Immature natural killer cell (primary cell): ENCODE data around the gene RAB11FIP5. TPM values are rescaled to one million over a fixed set of nuclear protein-coding genes. Genes with fewer than 3 reads are reported as not detected.

Source experiments
- DNase-seq, 3 donors: peaks; one replicate each; pipeline ENCODE4 v3.0.0; 2022; ENCODE audit warnings: mixed read lengths in 1 of 3
- H3K27ac Mint-ChIP-seq, 6 donors: one replicate each; pipeline ENCODE4 v1.8.0; 2020; ENCODE audit warnings: mixed read lengths in 6 of 6, mild to moderate bottlenecking in 5 of 6, inconsistent platforms in 4 of 6, moderate library complexity in 3 of 6
- H3K27me3 Mint-ChIP-seq, 3 donors: one replicate each; pipeline ENCODE4 v1.8.0; 2020 to 2021; ENCODE audit warnings: low read depth in 3 of 3, mild to moderate bottlenecking in 3 of 3, mixed read lengths in 3 of 3, moderate library complexity in 3 of 3, inconsistent platforms in 1 of 3
- H3K36me3 Mint-ChIP-seq, 3 donors: one replicate each; pipeline ENCODE4 v1.8.0; 2020; ENCODE audit warnings: mixed read lengths in 3 of 3, inconsistent platforms in 2 of 3, mild to moderate bottlenecking in 2 of 3
- H3K4me1 Mint-ChIP-seq, 2 donors: one replicate each; pipeline ENCODE4 v1.8.0; 2020; ENCODE audit warnings: inconsistent platforms in 2 of 2, mild to moderate bottlenecking in 2 of 2, mixed read lengths in 2 of 2, moderate library complexity in 1 of 2
- H3K4me3 Mint-ChIP-seq, 5 donors: one replicate each; pipeline ENCODE4 v1.8.0; 2020; ENCODE audit warnings: mild to moderate bottlenecking in 5 of 5, mixed read lengths in 5 of 5, inconsistent platforms in 3 of 5, moderate library complexity in 3 of 5
- H3K9me3 Mint-ChIP-seq, 6 donors: one replicate each; pipeline ENCODE4 v1.8.0; 2020; ENCODE audit warnings: mild to moderate bottlenecking in 6 of 6, mixed read lengths in 6 of 6, inconsistent platforms in 4 of 6, moderate library complexity in 3 of 6
- polyA plus RNA-seq, 3 donors: library from polyadenylated mRNA; unstranded; fragments of 300-500 nt; fragmentation: Illumina TruSeq; gene quantifications; one replicate each; pipeline ENCODE4 v1.2.3, GENCODE V29; 2021

The RAB11FIP5 gene
- polyA plus RNA-seq, 3 donors from 2014 or later, result 3.7 to 6.6 (median 5.0) TPM

DNA sequence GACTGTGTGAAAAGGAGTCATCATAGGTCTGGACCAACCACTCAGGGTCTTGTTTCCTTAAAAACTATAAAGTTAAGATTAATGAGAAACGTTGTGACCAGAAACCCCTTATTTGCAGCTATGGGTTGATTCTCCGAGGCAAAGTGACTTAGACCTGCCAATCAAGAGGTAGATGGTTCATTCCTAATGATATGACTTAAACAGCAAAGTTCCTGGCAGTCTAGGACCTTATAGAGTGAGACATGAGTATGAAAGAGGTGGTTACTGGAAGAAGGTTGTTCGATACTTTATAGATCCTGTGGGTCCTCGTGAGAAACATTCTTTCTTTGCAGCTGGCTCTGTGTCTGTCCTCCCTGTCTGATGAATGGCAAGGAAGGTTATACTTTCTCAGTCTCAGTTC, 49.3 kb downstream of the RAB11FIP5 start:
- no peaks in the 10 kb centered on the region for H3K9me3 Mint-ChIP-seq
- no peak overlapping the region for H3K4me3 Mint-ChIP-seq
- peaks cover 0 to 3% (median 0%) of the 10 kb centered on the region in 3 donors for H3K27me3 Mint-ChIP-seq
- DNase-seq, result no peak
- H3K4me1 Mint-ChIP-seq, result peaks cover 9 to 22% of the 10 kb centered on the region in 2 donors
- H3K36me3 Mint-ChIP-seq, result peaks cover 0 to 6% (median 0%) of the 10 kb centered on the region in 3 donors
- H3K27ac Mint-ChIP-seq, result no peak overlapping the region

DNA sequence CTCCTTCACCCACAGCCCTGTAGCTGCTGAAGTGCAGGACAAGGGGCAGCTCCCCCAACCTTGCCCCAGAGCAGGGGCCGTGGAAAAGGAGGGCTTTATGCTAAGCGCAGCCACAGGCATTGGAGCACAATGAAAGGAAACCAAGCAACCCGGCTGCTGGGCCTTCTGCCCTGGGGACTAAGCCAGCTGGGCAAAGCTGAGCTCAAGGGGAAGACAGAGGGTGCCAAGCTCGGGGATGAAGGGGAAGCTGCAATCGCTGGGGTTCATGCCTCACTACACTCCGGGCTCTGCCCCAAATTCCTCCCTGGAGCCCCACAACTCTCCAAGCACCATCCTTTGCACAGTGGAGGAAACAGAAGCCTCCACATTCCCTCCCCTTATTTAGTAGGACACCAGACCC, 53.6 kb downstream of the RAB11FIP5 start:
- Mint-ChIP-seq H3K27ac (no peak overlapping the region), H3K4me3 (no peak overlapping the region), H3K9me3 (peaks cover 0 to 3% (median 0%) of the 10 kb centered on the region in 6 donors), H3K4me1 (peaks cover 0 to 6% of the 10 kb centered on the region in 2 donors), H3K27me3 (no peaks in the 10 kb centered on the region), H3K36me3 (peaks cover 8 to 25% (median 18%) of the 10 kb centered on the region in 3 donors)
- no peak for DNase-seq

- no peak for DNase-seq
- Mint-ChIP-seq H3K4me1 (peaks cover 0 to 5% of the 10 kb centered on the region in 2 donors), H3K9me3 (peaks cover 0 to 3% (median 0%) of the 10 kb centered on the region in 6 donors), H3K36me3 (peaks cover 8 to 22% (median 19%) of the 10 kb centered on the region in 3 donors), H3K4me3 (no peak overlapping the region), H3K27me3 (peaks cover 0 to 2% (median 0%) of the 10 kb centered on the region in 3 donors), H3K27ac (no peak overlapping the region)
Observed at GRCh38 chr2:73054980-73055379, 57.8 kb downstream of the RAB11FIP5 start.

GRCh38 chr2:73053316-73054114, 59.2 kb downstream of the RAB11FIP5 start:
- Mint-ChIP-seq H3K36me3 (peaks cover 8 to 22% (median 19%) of the 10 kb centered on the region in 3 donors), H3K4me1 (no peaks in the 10 kb centered on the region), H3K27me3 (peaks cover 0 to 3% (median 0%) of the 10 kb centered on the region in 3 donors), H3K27ac (no peak overlapping the region), H3K4me3 (no peak overlapping the region), H3K9me3 (peaks cover 0 to 3% (median 0%) of the 10 kb centered on the region in 6 donors)
- DNase-seq, result no peak

GRCh38 chr2:73050121-73050545, 62.6 kb downstream of the RAB11FIP5 start:
- DNase-seq, result no peak
- no peak overlapping the region for H3K4me3 Mint-ChIP-seq
- peaks cover 0 to under 1% (median 0%) of the 10 kb centered on the region in 6 donors for H3K9me3 Mint-ChIP-seq
- no peak overlapping the region for H3K27ac Mint-ChIP-seq
- H3K27me3 Mint-ChIP-seq, result peaks cover 0 to 3% (median 0%) of the 10 kb centered on the region in 3 donors
- peaks cover 0 to 6% (median under 1%) of the 10 kb centered on the region in 3 donors for H3K36me3 Mint-ChIP-seq
- no peaks in the 10 kb centered on the region for H3K4me1 Mint-ChIP-seq

DNA sequence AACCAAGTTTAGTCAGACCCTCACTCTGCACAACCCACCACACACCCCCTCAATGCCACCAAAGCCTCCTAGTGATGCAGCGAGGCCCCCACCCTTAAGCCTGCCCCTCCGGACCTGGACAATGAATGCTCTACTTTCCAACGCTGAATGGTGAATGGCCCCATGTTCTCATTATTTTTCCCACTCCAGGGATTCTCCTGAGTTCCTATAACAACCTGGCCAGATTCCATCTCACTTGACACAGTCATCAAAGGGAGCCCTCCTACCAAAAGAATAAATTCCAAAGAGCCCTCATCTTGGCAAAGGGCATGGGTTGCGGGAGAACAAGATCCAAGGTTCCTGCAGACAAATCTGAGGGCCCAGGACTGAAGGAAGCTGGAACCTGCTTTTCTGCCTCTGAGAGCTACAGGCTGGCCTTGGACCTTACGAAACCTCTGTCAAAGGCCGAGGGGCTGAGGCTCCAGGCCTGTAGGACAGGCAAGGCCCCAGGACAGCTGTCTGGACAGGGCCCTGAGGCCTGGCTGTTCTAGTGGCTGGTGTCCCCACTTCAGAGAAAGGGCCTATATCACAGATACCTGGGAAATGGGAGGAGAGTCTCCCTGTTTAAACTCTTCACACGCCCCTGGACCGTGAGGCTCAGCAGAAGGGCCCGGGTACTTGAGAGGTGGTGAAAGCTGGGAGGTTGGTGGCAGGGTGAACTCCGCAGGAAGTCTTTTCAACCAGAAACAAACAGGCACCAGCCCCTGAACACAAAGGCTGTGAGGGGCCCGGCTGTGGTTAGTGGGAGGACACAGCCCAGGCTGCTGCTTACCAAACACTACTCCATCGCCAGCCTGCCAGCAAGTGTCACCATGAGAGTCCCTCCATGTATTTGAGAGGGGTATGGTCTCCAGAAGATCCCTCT, 68.6 kb downstream of the RAB11FIP5 start:
- Mint-ChIP-seq H3K27ac (peak overlapping the region in 2 of 6 donors; percentile 27 to 64), H3K9me3 (no peaks in the 10 kb centered on the region), H3K36me3 (peaks cover 0 to 4% (median 4%) of the 10 kb centered on the region in 3 donors), H3K4me1 (peaks cover 0 to 5% of the 10 kb centered on the region in 2 donors), H3K4me3 (no peak overlapping the region), H3K27me3 (no peaks in the 10 kb centered on the region)
- no peak for DNase-seq

DNA sequence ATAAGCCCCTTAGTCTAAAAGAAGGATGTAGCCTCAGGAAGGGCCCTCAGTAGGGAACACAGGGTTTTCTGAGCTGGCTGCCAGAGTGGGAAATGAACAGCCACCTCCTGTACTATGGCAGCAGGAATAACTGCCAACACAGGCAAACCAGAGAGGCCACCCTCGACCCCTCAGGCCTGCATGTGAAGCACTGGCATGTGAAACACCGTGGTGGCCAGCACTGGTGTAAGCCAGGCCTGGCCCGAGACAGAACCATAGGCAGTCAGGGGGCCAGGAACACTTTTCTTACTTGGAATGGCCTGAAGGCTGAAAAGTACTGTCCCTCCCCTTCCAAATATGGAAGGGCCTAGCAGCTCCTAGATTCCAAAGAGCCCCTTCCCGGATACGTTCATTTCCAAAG, 69.5 kb downstream of the RAB11FIP5 start:
- no peaks in the 10 kb centered on the region for H3K9me3 Mint-ChIP-seq
- H3K27me3 Mint-ChIP-seq, result no peaks in the 10 kb centered on the region
- H3K4me3 Mint-ChIP-seq, result no peak overlapping the region
- H3K4me1 Mint-ChIP-seq, result peaks cover 0 to 5% of the 10 kb centered on the region in 2 donors
- no peak for DNase-seq
- H3K36me3 Mint-ChIP-seq, result peaks cover 0 to 4% (median 4%) of the 10 kb centered on the region in 3 donors
- no peak overlapping the region for H3K27ac Mint-ChIP-seq

DNA sequence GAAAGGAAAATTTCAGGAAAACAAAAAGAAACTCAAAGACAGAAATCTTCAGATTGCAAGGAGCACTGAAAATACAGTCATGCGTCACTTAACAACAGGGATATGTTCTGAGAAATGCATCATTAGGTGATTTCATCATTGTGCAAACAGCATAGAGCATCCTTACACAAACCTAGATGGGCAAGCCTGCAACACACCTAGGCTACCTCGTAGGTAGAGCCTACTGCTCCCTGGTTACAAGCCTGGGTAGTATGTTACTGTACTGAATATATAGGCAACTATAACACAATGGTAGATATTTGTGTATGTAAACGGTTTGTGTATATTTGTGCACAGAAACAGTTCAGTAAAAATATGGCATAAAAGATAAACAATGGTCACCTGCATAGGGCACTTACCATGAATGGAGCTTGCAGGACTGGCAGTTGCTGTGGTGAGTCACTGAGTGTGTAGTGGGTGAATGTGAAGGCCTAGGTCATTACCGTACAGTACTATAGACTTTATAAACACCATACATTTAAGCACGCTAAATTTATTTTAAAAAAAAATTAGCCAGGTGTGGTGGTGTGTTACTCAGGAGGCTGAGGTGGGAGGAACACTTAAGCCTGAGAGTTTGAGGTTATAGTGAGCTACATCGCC, 74.7 kb downstream of the RAB11FIP5 start:
- Mint-ChIP-seq H3K27ac (no peak overlapping the region), H3K4me1 (no peaks in the 10 kb centered on the region), H3K27me3 (no peaks in the 10 kb centered on the region), H3K36me3 (peaks cover 3 to 4% (median 4%) of the 10 kb centered on the region in 3 donors), H3K9me3 (no peaks in the 10 kb centered on the region), H3K4me3 (no peak overlapping the region)
- DNase-seq, result no peak

- DNase-seq, result no peak
- H3K27me3 Mint-ChIP-seq, result no peaks in the 10 kb centered on the region
- no peak overlapping the region for H3K4me3 Mint-ChIP-seq
- peaks cover 3 to 4% (median 4%) of the 10 kb centered on the region in 3 donors for H3K36me3 Mint-ChIP-seq
- no peak overlapping the region for H3K27ac Mint-ChIP-seq
- H3K9me3 Mint-ChIP-seq, result no peaks in the 10 kb centered on the region
- no peaks in the 10 kb centered on the region for H3K4me1 Mint-ChIP-seq
Observed at GRCh38 chr2:73036766-73037165, 76.0 kb downstream of the RAB11FIP5 start.

GRCh38 chr2:73035899-73036711, 76.6 kb downstream of the RAB11FIP5 start:
- no peak overlapping the region for H3K27ac Mint-ChIP-seq
- peaks cover 3 to 4% (median 4%) of the 10 kb centered on the region in 3 donors for H3K36me3 Mint-ChIP-seq
- H3K9me3 Mint-ChIP-seq, result no peaks in the 10 kb centered on the region
- H3K4me3 Mint-ChIP-seq, result no peak overlapping the region
- DNase-seq, result no peak
- H3K27me3 Mint-ChIP-seq, result no peaks in the 10 kb centered on the region
- H3K4me1 Mint-ChIP-seq, result no peaks in the 10 kb centered on the region

DNA sequence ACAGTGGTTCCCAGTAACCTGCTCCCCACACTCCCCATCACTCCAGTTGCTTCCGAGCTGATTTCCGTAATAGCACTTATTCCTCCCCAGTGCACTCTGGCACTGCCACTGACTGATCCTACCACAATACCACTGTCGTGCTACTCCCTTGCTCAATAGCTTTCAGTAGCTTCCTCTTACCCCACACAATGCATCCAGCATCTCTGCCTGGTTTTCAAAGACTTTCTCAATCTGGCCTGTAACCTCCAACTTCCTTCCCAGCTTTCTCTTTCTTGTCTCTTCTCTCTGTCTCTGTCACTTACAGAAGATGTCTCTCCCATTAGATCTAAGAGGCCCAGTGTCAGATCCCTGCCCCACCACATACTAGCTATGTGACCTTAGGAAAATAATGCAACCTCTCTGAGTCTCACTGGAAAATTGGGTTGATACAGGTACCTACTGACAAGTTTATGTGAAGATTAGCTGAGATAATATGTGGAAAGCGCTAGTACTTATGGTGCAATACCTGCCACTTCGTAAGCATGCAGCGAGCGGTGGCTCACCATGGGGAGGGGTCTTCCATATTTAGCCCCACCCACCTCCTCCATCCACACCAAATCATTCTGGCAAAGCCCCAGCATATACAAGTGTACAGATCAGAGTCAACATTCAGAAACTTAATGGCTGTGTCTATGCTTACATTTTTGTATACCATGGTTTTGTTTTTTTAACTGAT, 77.9 kb downstream of the RAB11FIP5 start:
- no peaks in the 10 kb centered on the region for H3K4me1 Mint-ChIP-seq
- H3K27me3 Mint-ChIP-seq, result no peaks in the 10 kb centered on the region
- H3K4me3 Mint-ChIP-seq, result no peak overlapping the region
- no peaks in the 10 kb centered on the region for H3K9me3 Mint-ChIP-seq
- DNase-seq, result no peak
- peaks cover 3 to 4% (median 4%) of the 10 kb centered on the region in 3 donors for H3K36me3 Mint-ChIP-seq
- H3K27ac Mint-ChIP-seq, result no peak overlapping the region

DNA sequence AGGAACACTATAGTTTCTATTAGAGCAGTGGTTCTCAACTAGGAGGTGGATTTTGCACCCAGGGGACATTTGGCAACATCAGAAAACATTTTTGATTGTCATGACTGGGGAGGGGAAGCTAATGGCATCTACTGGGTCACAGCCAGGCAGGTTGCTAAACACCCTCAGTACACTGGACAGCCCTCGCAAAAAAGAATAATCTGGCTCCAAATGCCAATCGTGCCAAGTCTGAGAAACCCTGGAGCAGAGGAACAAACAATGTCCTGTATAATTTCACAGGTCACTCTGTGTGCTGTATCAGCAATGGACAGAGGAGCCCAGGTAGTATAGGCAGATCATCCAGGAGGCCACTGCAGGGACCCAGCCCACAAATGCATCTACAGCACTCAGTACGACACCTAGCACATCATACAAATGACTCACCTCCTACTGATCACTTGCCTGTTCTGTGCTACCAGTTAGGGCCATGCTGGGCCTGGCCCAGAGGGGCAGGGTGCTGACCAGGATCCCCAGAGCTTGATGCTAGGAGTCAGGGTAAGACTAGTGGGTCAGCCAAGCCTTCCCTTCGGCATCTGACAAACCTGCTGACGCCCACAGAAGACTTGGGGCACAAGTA, 78.9 kb downstream of the RAB11FIP5 start:
- Mint-ChIP-seq H3K27ac (no peak overlapping the region), H3K36me3 (peaks cover 0 to 3% (median 0%) of the 10 kb centered on the region in 3 donors)
- no peak for DNase-seq

More for the DNA sequence above, 78.9 kb downstream of the RAB11FIP5 start:
- no peaks in the 10 kb centered on the region for H3K4me1 Mint-ChIP-seq
- no peak overlapping the region for H3K4me3 Mint-ChIP-seq
- H3K9me3 Mint-ChIP-seq, result no peaks in the 10 kb centered on the region
- no peaks in the 10 kb centered on the region for H3K27me3 Mint-ChIP-seq
